Measurements from ENCODE around the gene HDGF.

The HDGF gene

DNA sequence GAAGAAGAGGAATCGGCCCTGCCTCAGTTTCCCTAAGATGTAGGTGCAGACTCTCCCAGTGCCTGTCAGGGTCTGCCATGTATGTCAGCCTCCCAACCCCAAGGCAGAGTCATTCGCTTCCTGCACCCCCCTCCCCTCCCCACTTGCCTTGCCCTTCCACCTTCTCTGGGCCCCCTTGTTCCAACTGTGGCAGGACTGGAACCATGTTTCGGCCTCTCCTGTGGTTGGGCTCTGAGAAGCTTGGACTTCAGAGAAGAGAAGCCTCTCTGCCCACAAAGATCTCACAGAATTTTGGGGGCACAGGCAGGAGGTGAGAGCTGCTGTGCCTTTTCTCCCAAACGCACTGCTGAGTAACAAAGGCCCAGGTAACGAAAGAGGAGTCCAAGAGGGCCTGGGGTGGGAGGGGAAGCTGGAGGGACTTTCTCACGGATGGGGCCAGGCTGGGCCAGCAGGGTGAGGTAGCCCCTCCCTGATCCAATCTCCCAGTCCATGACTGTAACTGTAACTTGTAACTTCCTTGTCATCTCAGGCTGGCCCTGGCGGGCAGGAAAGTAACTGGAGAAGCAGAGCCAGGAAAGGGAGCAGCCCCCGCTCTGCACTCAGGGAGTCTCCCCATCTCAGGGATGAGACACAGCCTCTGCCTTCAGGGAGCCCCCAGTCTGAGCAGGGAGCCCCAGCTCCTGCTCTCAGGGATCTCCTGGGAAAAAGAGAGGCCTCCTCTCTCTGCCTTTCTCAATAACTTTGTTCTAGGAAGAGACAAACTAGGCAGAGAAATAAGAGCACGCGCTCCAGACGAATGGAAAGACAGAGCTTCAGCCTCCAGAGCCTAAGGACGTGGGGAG lies 57.4 kb downstream of the HDGF start:
- no peak overlapping the region for H3K4me3 ChIP-seq (ENCODE audit: control insufficient read depth, low read depth, low read length)
- no peak for DNase-seq (ENCODE audit: low read depth)
- TF ChIP-seq, protein P1, sequence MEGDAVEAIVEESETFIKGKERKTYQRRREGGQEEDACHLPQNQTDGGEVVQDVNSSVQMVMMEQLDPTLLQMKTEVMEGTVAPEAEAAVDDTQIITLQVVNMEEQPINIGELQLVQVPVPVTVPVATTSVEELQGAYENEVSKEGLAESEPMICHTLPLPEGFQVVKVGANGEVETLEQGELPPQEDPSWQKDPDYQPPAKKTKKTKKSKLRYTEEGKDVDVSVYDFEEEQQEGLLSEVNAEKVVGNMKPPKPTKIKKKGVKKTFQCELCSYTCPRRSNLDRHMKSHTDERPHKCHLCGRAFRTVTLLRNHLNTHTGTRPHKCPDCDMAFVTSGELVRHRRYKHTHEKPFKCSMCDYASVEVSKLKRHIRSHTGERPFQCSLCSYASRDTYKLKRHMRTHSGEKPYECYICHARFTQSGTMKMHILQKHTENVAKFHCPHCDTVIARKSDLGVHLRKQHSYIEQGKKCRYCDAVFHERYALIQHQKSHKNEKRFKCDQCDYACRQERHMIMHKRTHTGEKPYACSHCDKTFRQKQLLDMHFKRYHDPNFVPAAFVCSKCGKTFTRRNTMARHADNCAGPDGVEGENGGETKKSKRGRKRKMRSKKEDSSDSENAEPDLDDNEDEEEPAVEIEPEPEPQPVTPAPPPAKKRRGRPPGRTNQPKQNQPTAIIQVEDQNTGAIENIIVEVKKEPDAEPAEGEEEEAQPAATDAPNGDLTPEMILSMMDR (IDR thresholded peaks at IDR 0.05; ENCODE audit: control insufficient read depth, insufficient read depth, low read depth, low read length, missing control alignments), result no peak

DNA sequence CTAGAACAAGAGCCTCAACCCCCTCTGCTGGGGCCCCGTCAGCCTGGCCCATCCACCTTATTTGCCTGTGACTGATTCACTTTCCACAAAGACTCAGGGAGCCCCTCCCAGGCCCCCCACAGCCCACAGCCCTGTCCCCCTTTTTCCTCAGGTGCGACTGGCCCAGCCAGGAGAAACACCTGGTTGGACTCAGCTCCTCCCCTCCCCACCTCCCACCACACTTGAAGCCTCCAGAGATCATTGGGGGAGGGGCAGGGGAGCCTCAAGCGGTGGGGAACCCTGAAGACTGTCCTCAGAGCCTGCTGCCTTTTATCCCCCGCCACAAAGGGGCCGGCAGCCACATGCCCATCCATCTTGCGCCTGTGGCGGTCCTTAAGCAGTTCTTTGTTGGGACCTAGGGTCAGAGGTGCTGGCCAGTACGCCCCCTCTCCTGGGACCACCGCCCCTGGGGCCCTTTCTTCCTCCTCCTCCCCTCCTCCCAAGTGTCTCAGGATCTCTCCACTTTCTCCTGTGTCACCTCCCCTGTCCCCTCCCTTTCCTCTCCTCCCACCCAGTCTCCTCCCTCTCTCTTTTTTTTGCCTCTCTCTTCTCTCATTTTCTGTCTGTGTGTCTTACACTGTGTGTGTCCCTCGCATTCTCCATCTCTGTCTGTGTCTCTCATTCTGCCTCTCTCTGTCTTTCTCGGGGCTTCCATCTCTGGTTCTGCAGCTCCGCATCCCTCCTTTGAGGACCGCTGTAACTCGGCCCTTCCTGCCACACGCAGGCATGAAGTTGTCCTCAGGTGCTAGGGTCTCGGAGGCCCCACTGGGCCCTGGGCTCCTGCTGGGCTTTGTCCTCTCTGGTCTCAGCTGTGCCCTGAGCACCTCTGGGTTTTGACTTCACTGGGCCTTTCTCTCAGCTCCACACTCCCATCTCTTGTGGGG lies 58.3 kb downstream of the HDGF start:
- no peak for DNase-seq (ENCODE audit: low read depth)
- no peak overlapping the region for H3K4me3 ChIP-seq (ENCODE audit: control insufficient read depth, low read depth, low read length)
- TF ChIP-seq, protein P1 (IDR thresholded peaks at IDR 0.05; ENCODE audit: control insufficient read depth, insufficient read depth, low read depth, low read length, missing control alignments), result no peak

DNA sequence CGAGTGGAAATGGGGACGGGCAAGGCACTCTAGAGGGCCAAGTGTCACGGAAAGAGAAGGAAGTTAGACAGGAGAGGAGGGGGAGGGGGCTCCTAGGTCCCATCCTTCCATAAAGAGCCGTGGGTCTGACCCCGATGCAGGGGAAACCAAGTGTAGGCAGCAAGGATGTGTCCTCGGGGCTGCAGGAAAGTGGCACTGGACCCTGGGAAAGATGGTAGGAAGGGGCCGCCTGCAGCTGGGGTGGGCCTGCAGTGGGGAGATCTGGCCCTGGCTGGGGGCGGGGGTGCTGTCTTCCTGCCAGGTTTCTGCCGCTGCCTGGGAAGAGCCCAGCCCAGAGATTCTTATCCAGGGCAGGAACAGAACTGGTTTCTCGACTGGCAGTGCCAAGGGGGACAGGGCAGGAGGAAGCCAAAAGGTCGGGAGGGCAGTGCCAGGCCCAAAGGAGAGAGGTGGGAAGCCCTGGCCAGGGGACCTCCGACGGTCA lies 59.0 kb downstream of the HDGF start:
- TF ChIP-seq, protein P1 (IDR thresholded peaks at IDR 0.05; ENCODE audit: control insufficient read depth, insufficient read depth, low read depth, low read length, missing control alignments), result no peak
- H3K4me3 ChIP-seq (ENCODE audit: control insufficient read depth, low read depth, low read length), result no peak overlapping the region
- DNase-seq (ENCODE audit: low read depth), result no peak
